Measurements from ENCODE around the gene NSL1. TPM values are rescaled to one million over a fixed set of nuclear protein-coding genes. Genes with fewer than 3 reads are reported as not detected.

Gene NSL1
- total and polyA plus RNA-seq, 9 of the 15 experiments (the other 6 are each of a cell fraction or from before 2014, with no cell fraction given) = 53.5 to 108 (median 59.1) TPM

- BruUV-seq (replicated peaks) = no TSS peak
- no peaks in the 10 kb centered on the region for H3K9me3 ChIP-seq (replicated peaks; ENCODE audit: control insufficient read depth, insufficient read depth, low read depth, low read length)
- WGBS (ENCODE audit: insufficient coverage, low coverage, missing lambda C conversion rate) = 90% methylated on average over 3 of the region's 3 CpGs
- TF ChIP-seq ZNF12 (CRISPR knock-in tag; IDR thresholded peaks at IDR 0.05) (no peak), SMARCA4 (IDR thresholded peaks at IDR 0.05) (no peak), CHD4 (IDR thresholded peaks at IDR 0.05; ENCODE audit: insufficient read depth, insufficient replicate concordance, low read depth, low read length, poor library complexity, severe bottlenecking) (no peak)
- FAIRE-seq = no peak
- H3K27me3 ChIP-seq (ENCODE audit: control insufficient read depth in 2 of 2, insufficient read depth in 2 of 2, low read length in 2 of 2) = no peaks in the 10 kb centered on the region
- in situ Hi-C loops (cut with MboI) = no loop called here
- no peak overlapping the region for H2AFZ ChIP-seq (ENCODE audit: low read depth, low read length)
- H3K4me2 ChIP-seq (ENCODE audit: insufficient read depth, low read length) = no peak overlapping the region
- DNase-seq (ENCODE audit: extremely low read depth in 1 of 4, low spot score in 3 of 4) = no peak
- POLR2A ChIA-PET = interaction anchor here (0.6 to 1.8 kb wide), 2 partner anchors 9 to 112 kb away, joined by 3 to 4 read pairs; no protein-coding TSS in a partner anchor
- H3K9ac ChIP-seq (ENCODE audit: insufficient read depth in 1 of 2, low read depth in 2 of 2, low read length in 2 of 2) = no peak overlapping the region
- intact Hi-C loops (cut with micrococcal nuclease) = no loop called here
- peaks cover 2% of the 10 kb centered on the region for H3K9me1 ChIP-seq (ENCODE audit: control insufficient read depth, insufficient read depth, low read length)
- no peak overlapping the region for H3K4me3 ChIP-seq
- H3K27ac ChIP-seq (ENCODE audit: extremely low read depth, low read depth, low read length) = no peak overlapping the region
- peaks cover 23% of the 10 kb centered on the region for H3K79me2 ChIP-seq (ENCODE audit: control insufficient read depth, insufficient read depth, low read length)
- ATAC-seq = no peak
- H4K20me1 ChIP-seq (replicated peaks; ENCODE audit: control insufficient read depth, insufficient read depth, low read length) = peaks cover 4% of the 10 kb centered on the region; the same call in 1 of the 2 replicates
- peaks cover 12% of the 10 kb centered on the region; the same call in 2 of the 3 replicates for H3K36me3 ChIP-seq (ENCODE audit: control insufficient read depth, insufficient read depth, low read length)
- CTCF ChIA-PET (ENCODE audit: low intra/inter-chr PET ratio) = no interaction called here
- peaks cover 0 to 2% of the 10 kb centered on the region in 2 experiments; a peak in 1 of 5 replicates for H3K4me1 ChIP-seq (replicated peaks in 1 of 2; ENCODE audit: control insufficient read depth in 2 of 2, insufficient read depth in 2 of 2, low read length in 2 of 2)
Measured at GRCh38 chr1:212752252-212752933, 39.2 kb downstream of the NSL1 start.

Data from K562 (cell line).